GM18861 (cell line): ENCODE measurements around the gene LIME1.

Experiments
- ATAC-seq: cut with Tn5 transposase; IDR thresholded peaks from one replicate; pipeline ENCODE4 v1.9.1; 2021; ENCODE audit not compliant: unreplicated experiment

Gene LIME1

GRCh38 chr20:63748934-63749270, 12.4 kb downstream of the LIME1 start:
- ATAC-seq = no peak

GRCh38 chr20:63749597-63750508, 13.4 kb downstream of the LIME1 start:
- no peak for ATAC-seq

- ATAC-seq = no peak
Observed at GRCh38 chr20:63750807-63751470, 14.5 kb downstream of the LIME1 start.

GRCh38 chr20:63751471-63752271, 15.2 kb downstream of the LIME1 start:
- ATAC-seq = no peak

- ATAC-seq = no peak
Observed at GRCh38 chr20:63752411-63753101, 16.1 kb downstream of the LIME1 start.

GRCh38 chr20:63753381-63753780, 16.9 kb downstream of the LIME1 start:
- no peak for ATAC-seq

GRCh38 chr20:63754008-63754407, 17.5 kb downstream of the LIME1 start:
- no peak for ATAC-seq

- ATAC-seq = no peak
Observed at GRCh38 chr20:63755933-63756647, 19.6 kb downstream of the LIME1 start.

GRCh38 chr20:63756648-63756991, 20.2 kb downstream of the LIME1 start:
- ATAC-seq = no peak

GRCh38 chr20:63758152-63758551, 21.7 kb downstream of the LIME1 start:
- ATAC-seq = no peak

GRCh38 chr20:63759377-63759901, 23.0 kb downstream of the LIME1 start:
- ATAC-seq = no peak

GRCh38 chr20:63765082-63765873, 28.8 kb downstream of the LIME1 start:
- ATAC-seq = no peak

GRCh38 chr20:63765902-63766301, 29.4 kb downstream of the LIME1 start:
- ATAC-seq = no peak

GRCh38 chr20:63766695-63767426, 30.4 kb downstream of the LIME1 start:
- no peak for ATAC-seq

GRCh38 chr20:63767456-63767855, 31.0 kb downstream of the LIME1 start:
- ATAC-seq = no peak

GRCh38 chr20:63767886-63768285, 31.4 kb downstream of the LIME1 start:
- ATAC-seq = no peak

GRCh38 chr20:63768591-63769515, 32.4 kb downstream of the LIME1 start:
- ATAC-seq = no peak
